ENCODE data around the gene DUSP9. TPM values are rescaled to one million over a fixed set of nuclear protein-coding genes. Genes with fewer than 3 reads are reported as not detected.
A peak's percentile ranks its signal among the peaks of the same experiment; 100 is the strongest.

Gene DUSP9
- total and polyA plus RNA-seq, 10 of the 15 experiments (the other 5 are each of a cell fraction or from before 2014, with no cell fraction given) = 0.10 TPM; not detected in 9

GRCh38 chrX:153668423-153669173 is 21.6 kb downstream of the DUSP9 start:
- RAD21 ChIA-PET (ENCODE audit: unreplicated experiment) = interaction anchor here (0.9 to 3.7 kb wide), 9 partner anchors 11 to 710 kb away, joined by 3 to 26 read pairs (median 5); no protein-coding TSS in a partner anchor
- WGBS (ENCODE audit: insufficient coverage, insufficient replicate concordance, low lambda C conversion rate, missing lambda C conversion rate) = 44% methylated on average over 10 of the region's 11 CpGs
- Histone ChIP-seq H3K27me3 (replicated peaks in 1 of 2; ENCODE audit: control insufficient read depth in 2 of 2, insufficient read depth in 2 of 2, low read length in 1 of 2) (no peaks in the 10 kb centered on the region), H3K4me1 (ENCODE audit: control insufficient read depth, insufficient read depth, low read length) (no peaks in the 10 kb centered on the region), H3K4me2 (ENCODE audit: control insufficient read depth, insufficient read depth) (no peak overlapping the region), H3K27ac (ENCODE audit: control insufficient read depth, insufficient read depth) (no peak overlapping the region), H3K4me3 (no peak overlapping the region), H3K79me2 (ENCODE audit: control insufficient read depth, insufficient read depth, low read length) (no peaks in the 10 kb centered on the region), H2AFZ (ENCODE audit: control insufficient read depth, low read depth, low read length) (no peak overlapping the region), H3K9me3 (replicated peaks; ENCODE audit: control insufficient read depth, insufficient read depth, low read length) (no peaks in the 10 kb centered on the region; the same call in 2 of the 3 replicates), H3K9ac (ENCODE audit: control insufficient read depth, insufficient read depth, low read length) (no peak overlapping the region), H3K36me3 (ENCODE audit: control insufficient read depth in 2 of 2, insufficient read depth in 2 of 2, low read length in 1 of 2) (no peaks in the 10 kb centered on the region), H4K20me1 (ENCODE audit: control insufficient read depth, insufficient read depth) (no peaks in the 10 kb centered on the region)
- ATAC-seq (no peak; the same call in 2 of the 3 replicates), FAIRE-seq (no peak), DNase-seq (ENCODE audit: low read depth, low spot score) (no peak)
- SMC1A ChIA-PET (ENCODE audit: uncharacterized antibody, unreplicated experiment) = no interaction called here
- TF ChIP-seq ZBED1 (IDR thresholded peaks at IDR 0.05; ENCODE audit: borderline replicate concordance) = no peak
- TF ChIP-seq SP1 (IDR thresholded peaks at IDR 0.05; ENCODE audit: low read depth, low read length) = no peak
- TF ChIP-seq CREB1 (IDR thresholded peaks at IDR 0.05; ENCODE audit: low read depth) = no peak
- TF ChIP-seq MYB (IDR thresholded peaks at IDR 0.05; ENCODE audit: borderline replicate concordance, low read depth, low read length) = no peak
- no peak for TF ChIP-seq KDM1A (IDR thresholded peaks at IDR 0.05; ENCODE audit: borderline replicate concordance)
- no TSS peak for BruUV-seq (replicated peaks)
- CTCF ChIA-PET = interaction anchor here (0.9 to 4.5 kb wide), 18 partner anchors 10 to 729 kb away, joined by 3 to 28 read pairs (median 6); partner anchors contain the start of gene DUSP9
- in situ Hi-C loops (cut with MboI) (no loop called here), intact Hi-C loops (cut with micrococcal nuclease; ENCODE audit: unreplicated experiment) (loop anchor here (1.0 to 5.0 kb wide), 4 partner anchors 56 to 710 kb away; no protein-coding TSS in a partner anchor)
- POLR2A ChIA-PET = no interaction called here

- Histone ChIP-seq H3K4me2 (ENCODE audit: control insufficient read depth, insufficient read depth) (no peak overlapping the region), H3K4me3 (no peak overlapping the region), H3K79me2 (ENCODE audit: control insufficient read depth, insufficient read depth, low read length) (no peaks in the 10 kb centered on the region), H3K27ac (ENCODE audit: control insufficient read depth, insufficient read depth) (no peak overlapping the region), H3K36me3 (ENCODE audit: control insufficient read depth in 2 of 2, insufficient read depth in 2 of 2, low read length in 1 of 2) (no peaks in the 10 kb centered on the region), H3K9ac (ENCODE audit: control insufficient read depth, insufficient read depth, low read length) (no peak overlapping the region), H2AFZ (ENCODE audit: control insufficient read depth, low read depth, low read length) (no peak overlapping the region), H4K20me1 (ENCODE audit: control insufficient read depth, insufficient read depth) (no peaks in the 10 kb centered on the region), H3K4me1 (ENCODE audit: control insufficient read depth, insufficient read depth, low read length) (no peaks in the 10 kb centered on the region), H3K9me3 (replicated peaks; ENCODE audit: control insufficient read depth, insufficient read depth, low read length) (no peaks in the 10 kb centered on the region; the same call in 2 of the 3 replicates), H3K27me3 (replicated peaks in 1 of 2; ENCODE audit: control insufficient read depth in 2 of 2, insufficient read depth in 2 of 2, low read length in 1 of 2) (no peaks in the 10 kb centered on the region)
- ChIA-PET CTCF (interaction anchor here (1.0 to 4.5 kb wide), 6 partner anchors 10 to 729 kb away, joined by 3 to 28 read pairs (median 19); no protein-coding TSS in a partner anchor), POLR2A (no interaction called here), RAD21 (ENCODE audit: unreplicated experiment) (interaction anchor here (3.7 kb wide), 1 partner anchor 130 kb away, joined by 26 read pairs; no protein-coding TSS in a partner anchor), SMC1A (ENCODE audit: uncharacterized antibody, unreplicated experiment) (no interaction called here)
- intact Hi-C loops (cut with micrococcal nuclease; ENCODE audit: unreplicated experiment) = loop anchor here (2.0 to 5.0 kb wide), 3 partner anchors 57 to 711 kb away; no protein-coding TSS in a partner anchor
- no TSS peak for BruUV-seq (replicated peaks)
- in situ Hi-C loops (cut with MboI) = no loop called here
- DNase-seq (ENCODE audit: low read depth, low spot score) (no peak), ATAC-seq (peak; percentile 73), FAIRE-seq (no peak)
- 51% methylated on average over 17 of the region's 17 CpGs for WGBS (ENCODE audit: insufficient coverage, insufficient replicate concordance, low lambda C conversion rate, missing lambda C conversion rate)
- TF ChIP-seq E2F4 (IDR thresholded peaks at IDR 0.05; ENCODE audit: low read depth, low read length) (no peak), YY1 (IDR thresholded peaks at IDR 0.05; ENCODE audit: low read depth, low read length) (no peak), ATF2 (IDR thresholded peaks at IDR 0.05; ENCODE audit: low read length) (no peak), CBX5 (IDR thresholded peaks at IDR 0.05; ENCODE audit: low read depth) (no peak), SMC3 (IDR thresholded peaks at IDR 0.05; ENCODE audit: borderline replicate concordance, low read length) (peak; percentile 17; the same call in 1 of the 2 replicates), CHD4 (IDR thresholded peaks at IDR 0.05) (no peak)
These were observed 22.3 kb downstream of the DUSP9 start for GRCh38 chrX:153669174-153669890.

Measured in GM12878 (cell line).